GM12874 (cell line): ENCODE measurements around the gene TLR2.

Source experiments
- CTCF ChIP-seq: IDR thresholded peaks from 2 replicates; pipeline ENCODE4 v1.5.1; 2011; ENCODE audit warnings: low read depth, mild to moderate bottlenecking, control low read depth, low read length, moderate library complexity; ENCODE audit not compliant: insufficient read depth

TLR2 gene

GRCh38 chr4:153684971-153685371, 891 bp downstream of the TLR2 start:
- TF ChIP-seq CTCF = no peak

GRCh38 chr4:153704522-153704921, 20.4 kb downstream of the TLR2 start:
- no peak for TF ChIP-seq CTCF

- no peak for TF ChIP-seq CTCF
These were observed 21.8 kb downstream of the TLR2 start for GRCh38 chr4:153705743-153706468.

- no peak for TF ChIP-seq CTCF
These were observed 22.4 kb downstream of the TLR2 start for GRCh38 chr4:153706519-153706918.

GRCh38 chr4:153710681-153711080, 26.6 kb downstream of the TLR2 start:
- no peak for TF ChIP-seq CTCF

- TF ChIP-seq CTCF = no peak
These were observed 30.0 kb downstream of the TLR2 start for GRCh38 chr4:153713866-153714646.

- TF ChIP-seq CTCF = no peak
These were observed 38.0 kb downstream of the TLR2 start for GRCh38 chr4:153722036-153722435.
